Body of pancreas (tissue), 4 donors: ENCODE measurements around the gene TNIK.

ENCODE experiments used
- CTCF ChIP-seq, 7 experiments: fragments of 450-650 bp in 4 of 7; fragments of 200-600 bp in 3 of 7; sonication (generic) in 3 of 7; IDR thresholded peaks; one replicate each; pipeline ENCODE4 v1.5.1; 2016 to 2019; ENCODE audit warnings: antibody characterized with exemption in 7 of 7
- POLR2A ChIP-seq, 3 donors: fragments of 450-650 bp; IDR thresholded peaks; one replicate each; pipeline ENCODE4 v1.6.1; 2016; ENCODE audit warnings: antibody characterized with exemption in 3 of 3, mild to moderate bottlenecking in 2 of 3

DNA sequence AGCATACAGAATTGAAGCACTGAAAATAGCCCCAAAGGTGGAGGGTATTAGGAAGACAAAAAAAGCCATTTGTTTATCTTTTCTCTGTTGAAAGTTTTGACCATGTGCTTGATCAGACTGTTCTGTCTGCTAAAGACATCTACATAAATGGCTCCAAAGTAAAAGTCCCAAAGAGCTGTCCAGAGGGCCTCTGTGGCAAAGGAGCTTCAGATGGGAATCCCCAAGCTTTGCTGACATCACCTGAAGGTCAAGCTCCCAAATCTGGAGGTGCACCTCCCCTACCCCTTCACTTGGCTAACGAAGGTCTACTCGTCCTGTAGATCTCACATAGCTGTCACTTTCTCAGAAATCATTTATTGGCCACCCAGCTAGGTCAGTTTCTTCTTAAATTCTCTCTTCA, 239.1 kb downstream of the TNIK start:
- TF ChIP-seq CTCF (IDR thresholded peaks at IDR 0.05) (no peak), POLR2A (IDR thresholded peaks at IDR 0.05) (no peak)
